ENCODE results near the gene COP1. TPM values are rescaled to one million over a fixed set of nuclear protein-coding genes. Genes with fewer than 3 reads are reported as not detected.

COP1 gene
- total RNA-seq, 4 donors from 2014 or later: 46.2 to 76.3 (median 50.5) TPM

DNA sequence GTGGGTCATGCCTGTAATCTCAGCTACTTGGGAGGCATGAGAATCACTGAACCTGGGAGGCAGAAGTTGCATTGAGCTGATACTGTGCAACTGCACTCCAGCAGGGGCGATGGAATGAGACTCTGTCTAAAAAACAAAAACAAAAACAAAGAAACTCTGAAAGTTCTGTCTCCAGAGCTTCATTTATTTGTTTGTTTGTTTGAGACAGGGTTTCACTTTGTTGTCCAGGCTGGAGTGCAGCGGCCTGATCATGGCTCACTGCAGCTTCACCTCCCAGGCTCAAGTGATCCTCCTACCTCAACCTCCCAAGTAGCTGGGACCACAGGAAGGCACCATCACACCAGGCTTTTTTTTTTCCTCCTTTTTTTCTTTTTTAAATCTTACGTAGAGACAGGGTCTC is 271.9 kb downstream of the COP1 start:
- H3K4me3 ChIP-seq (ENCODE audit: low read depth, poor library complexity, severe bottlenecking): no peak overlapping the region
- no peak for DNase-seq (ENCODE audit: low spot score in 2 of 2)
- intact Hi-C loops (cut with DNase I; ENCODE audit: low total_unique reads): no loop called here
- no peak for TF ChIP-seq CTCF (IDR thresholded peaks at IDR 0.05)
- no peak for TF ChIP-seq POLR2A (IDR thresholded peaks at IDR 0.05)
- 90 to 93% methylated on average over 3 of the region's 3 CpGs for WGBS, 2 donors

DNA sequence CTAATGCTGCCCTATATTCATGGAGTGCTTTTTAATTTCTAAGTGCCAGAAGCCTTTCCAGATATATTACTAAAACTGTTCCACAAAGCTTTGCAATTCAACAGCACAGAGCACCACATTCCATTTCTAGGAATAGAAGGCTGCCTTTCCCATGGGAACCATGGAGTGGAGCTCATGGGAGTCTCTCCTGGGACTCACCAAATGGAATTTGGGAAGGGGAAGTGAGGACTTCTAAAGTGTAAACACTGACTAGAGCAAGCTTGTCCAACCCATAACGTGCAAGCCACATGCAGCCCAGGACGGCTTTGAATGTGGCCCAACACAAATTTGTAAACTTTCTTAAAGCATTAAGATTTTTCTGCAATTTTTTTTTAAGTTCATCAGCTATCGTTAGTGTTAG is 273.3 kb downstream of the COP1 start:
- 69 to 78% methylated on average over 3 of the region's 3 CpGs for WGBS, 2 donors
- DNase-seq (ENCODE audit: low spot score in 2 of 2): no peak
- TF ChIP-seq POLR2A (IDR thresholded peaks at IDR 0.05): no peak
- no peak for TF ChIP-seq CTCF (IDR thresholded peaks at IDR 0.05)
- intact Hi-C loops (cut with DNase I; ENCODE audit: low total_unique reads): no loop called here
- no peak overlapping the region for H3K4me3 ChIP-seq (ENCODE audit: low read depth, poor library complexity, severe bottlenecking)

- intact Hi-C loops (cut with DNase I; ENCODE audit: low total_unique reads): no loop called here
- TF ChIP-seq POLR2A (IDR thresholded peaks at IDR 0.05) (no peak), CTCF (IDR thresholded peaks at IDR 0.05) (no peak)
- H3K4me3 ChIP-seq (ENCODE audit: low read depth, poor library complexity, severe bottlenecking): no peak overlapping the region
- WGBS, 2 donors: 93 to 97% methylated on average over 1 of the region's 1 CpG
- DNase-seq (ENCODE audit: low spot score in 2 of 2): no peak
Observed at GRCh38 chr1:175927944-175928343, 279.1 kb downstream of the COP1 start.

DNA sequence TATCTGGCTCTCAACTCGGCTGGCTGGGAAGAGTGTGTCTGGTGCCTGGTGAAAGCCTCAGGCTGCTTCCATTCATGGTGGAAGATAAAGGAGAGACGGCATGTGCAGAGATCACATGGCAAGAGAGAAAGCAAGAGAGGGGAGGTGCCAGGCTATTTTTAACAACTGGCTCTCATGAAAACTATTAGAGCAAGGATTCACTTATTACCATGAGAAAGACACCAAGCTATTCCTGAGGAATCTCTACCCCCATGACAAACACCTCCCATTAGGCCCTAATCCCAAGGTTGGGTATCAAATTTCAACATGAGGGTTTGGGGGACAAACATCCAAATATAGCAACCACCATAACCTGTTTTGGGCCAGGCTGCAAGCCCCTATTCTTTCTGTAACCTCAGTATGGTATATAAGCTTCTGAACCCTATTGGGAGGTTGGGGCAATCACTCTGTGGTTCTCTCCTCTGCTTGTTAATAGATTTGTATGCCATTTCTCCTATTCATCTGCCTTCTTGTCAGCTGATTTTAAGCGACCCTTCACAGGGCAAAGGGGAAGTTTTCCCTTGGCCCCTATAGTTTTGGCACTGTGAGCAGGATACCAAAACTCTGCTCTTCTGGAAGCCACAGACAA is 284.7 kb downstream of the COP1 start:
- intact Hi-C loops (cut with DNase I; ENCODE audit: low total_unique reads): no loop called here
- 70 to 78% methylated on average over 3 of the region's 3 CpGs for WGBS, 2 donors
- H3K4me3 ChIP-seq (ENCODE audit: low read depth, poor library complexity, severe bottlenecking): no peak overlapping the region
- DNase-seq (ENCODE audit: low spot score in 2 of 2): no peak
- no peak for TF ChIP-seq CTCF (IDR thresholded peaks at IDR 0.05)
- TF ChIP-seq POLR2A (IDR thresholded peaks at IDR 0.05): no peak

- intact Hi-C loops (cut with DNase I; ENCODE audit: low total_unique reads): no loop called here
- WGBS, 2 donors: 71 to 83% methylated on average over 4 of the region's 4 CpGs
- DNase-seq (ENCODE audit: low spot score in 2 of 2): no peak
- no peak overlapping the region for H3K4me3 ChIP-seq (ENCODE audit: low read depth, poor library complexity, severe bottlenecking)
- TF ChIP-seq POLR2A (IDR thresholded peaks at IDR 0.05) (no peak), CTCF (IDR thresholded peaks at IDR 0.05) (no peak)
Observed at GRCh38 chr1:175920381-175920780, 286.7 kb downstream of the COP1 start.

DNA sequence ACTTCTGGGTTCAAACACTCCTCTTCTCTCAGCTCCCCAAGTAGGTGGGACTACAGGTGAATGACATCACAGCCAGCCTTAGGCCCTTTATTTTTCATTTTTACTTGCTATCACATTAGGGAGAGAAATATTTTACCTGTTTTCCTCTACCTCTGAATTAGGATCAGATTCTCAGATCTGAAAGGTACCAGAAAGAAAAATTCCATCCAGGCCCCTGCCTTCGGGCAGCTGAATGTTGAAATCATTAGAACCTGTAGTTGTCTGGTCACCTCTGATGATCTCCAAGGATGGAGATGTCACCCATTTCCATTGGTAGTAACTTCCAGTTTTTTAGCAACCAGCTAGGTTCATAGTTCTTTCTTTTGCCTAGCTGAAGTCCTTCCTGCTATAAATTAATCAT is 288.1 kb downstream of the COP1 start:
- intact Hi-C loops (cut with DNase I; ENCODE audit: low total_unique reads): no loop called here
- 77 to 81% methylated on average over 1 of the region's 1 CpG for WGBS, 2 donors

More for the DNA sequence above, 288.1 kb downstream of the COP1 start:
- TF ChIP-seq CTCF (IDR thresholded peaks at IDR 0.05) (no peak), POLR2A (IDR thresholded peaks at IDR 0.05) (no peak)
- no peak for DNase-seq (ENCODE audit: low spot score in 2 of 2)
- no peak overlapping the region for H3K4me3 ChIP-seq (ENCODE audit: low read depth, poor library complexity, severe bottlenecking)
